RWPE2 (cell line): ENCODE data around the gene TLR1.
"Not testable (repeated sequence)": the region's sequence is repeated elsewhere in the genome, so short reads cannot be mapped to it uniquely, and the experiment has no call there.

Experiments
- ATAC-seq: fragments of 200-7000 bp; cut with Tn5 transposase; 3 replicates; pipeline ENCODE4 v1.9.1; 2021; ENCODE audit warnings: low read depth
- DNase-seq: peaks from one replicate; pipeline ENCODE4 v3.0.0-alpha.2; 2020; ENCODE audit warnings: low spot score
- H3K27ac ChIP-seq: fragments of 450-650 bp; 2 replicates; pipeline ENCODE4 v1.5.1; 2017; ENCODE audit warnings: mild to moderate bottlenecking; ENCODE audit not compliant: poor library complexity, severe bottlenecking
- H3K27me3 ChIP-seq: fragments of 250-450 bp; sonication (Bioruptor Pico); 2 replicates; pipeline ENCODE4 v1.5.1; 2021; ENCODE audit warnings: mild to moderate bottlenecking, moderate library complexity; ENCODE audit not compliant: insufficient read depth, poor library complexity, severe bottlenecking
- H3K36me3 ChIP-seq: fragments of 250-450 bp; sonication (Bioruptor Pico); 2 replicates; pipeline ENCODE4 v1.5.1; 2020; ENCODE audit warnings: low read depth, mild to moderate bottlenecking, moderate library complexity
- H3K4me1 ChIP-seq: fragments of 250-450 bp; sonication (Bioruptor Pico); 2 replicates; pipeline ENCODE4 v1.5.1; 2021; ENCODE audit warnings: mild to moderate bottlenecking, moderate library complexity; ENCODE audit not compliant: insufficient read depth, poor library complexity, severe bottlenecking
- H3K4me3 ChIP-seq: fragments of 250-450 bp; sonication (Bioruptor Pico); 2 replicates; pipeline ENCODE4 v1.5.1; 2021; ENCODE audit warnings: mild to moderate bottlenecking, moderate library complexity; ENCODE audit not compliant: severe bottlenecking
- H3K9me3 ChIP-seq: fragments of 250-450 bp; sonication (Bioruptor Pico); 2 replicates; pipeline ENCODE4 v1.5.1; 2021; ENCODE audit warnings: mild to moderate bottlenecking, moderate library complexity; ENCODE audit not compliant: severe bottlenecking
- TF ChIP-seq, protein P1 (sequence below): fragments of 450-650 bp; IDR thresholded peaks from one replicate; pipeline ENCODE4 v1.5.1; 2017; ENCODE audit warnings: mild to moderate bottlenecking, moderate library complexity; ENCODE audit not compliant: poor library complexity, severe bottlenecking

Gene TLR1

DNA sequence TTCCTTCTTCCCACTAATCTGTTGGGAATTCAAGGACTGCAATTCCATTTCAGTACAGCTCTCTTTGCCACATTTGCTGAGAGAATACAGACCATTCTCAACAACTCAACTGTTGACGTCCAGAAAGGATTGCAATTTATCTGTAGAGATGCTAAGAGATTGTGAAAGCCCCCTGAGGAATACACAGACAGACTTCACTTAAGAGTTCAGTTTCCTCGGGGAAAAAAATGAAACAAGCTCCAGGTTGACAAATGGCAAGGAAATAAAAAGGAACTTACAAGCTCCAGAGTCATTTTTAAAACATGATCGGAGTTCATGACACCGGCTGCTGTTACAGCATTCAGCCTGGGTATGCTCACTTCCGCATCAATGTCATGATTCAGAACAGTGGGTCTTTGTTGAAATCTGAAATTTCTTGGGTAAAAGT, 35.6 kb downstream of the TLR1 start:
- H3K27me3 ChIP-seq = no peaks in the 10 kb centered on the region
- TF ChIP-seq, protein P1, sequence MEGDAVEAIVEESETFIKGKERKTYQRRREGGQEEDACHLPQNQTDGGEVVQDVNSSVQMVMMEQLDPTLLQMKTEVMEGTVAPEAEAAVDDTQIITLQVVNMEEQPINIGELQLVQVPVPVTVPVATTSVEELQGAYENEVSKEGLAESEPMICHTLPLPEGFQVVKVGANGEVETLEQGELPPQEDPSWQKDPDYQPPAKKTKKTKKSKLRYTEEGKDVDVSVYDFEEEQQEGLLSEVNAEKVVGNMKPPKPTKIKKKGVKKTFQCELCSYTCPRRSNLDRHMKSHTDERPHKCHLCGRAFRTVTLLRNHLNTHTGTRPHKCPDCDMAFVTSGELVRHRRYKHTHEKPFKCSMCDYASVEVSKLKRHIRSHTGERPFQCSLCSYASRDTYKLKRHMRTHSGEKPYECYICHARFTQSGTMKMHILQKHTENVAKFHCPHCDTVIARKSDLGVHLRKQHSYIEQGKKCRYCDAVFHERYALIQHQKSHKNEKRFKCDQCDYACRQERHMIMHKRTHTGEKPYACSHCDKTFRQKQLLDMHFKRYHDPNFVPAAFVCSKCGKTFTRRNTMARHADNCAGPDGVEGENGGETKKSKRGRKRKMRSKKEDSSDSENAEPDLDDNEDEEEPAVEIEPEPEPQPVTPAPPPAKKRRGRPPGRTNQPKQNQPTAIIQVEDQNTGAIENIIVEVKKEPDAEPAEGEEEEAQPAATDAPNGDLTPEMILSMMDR = no peak
- H3K4me3 ChIP-seq = no peak overlapping the region
- H3K9me3 ChIP-seq = no peaks in the 10 kb centered on the region
- ATAC-seq = no peak
- no peaks in the 10 kb centered on the region for H3K4me1 ChIP-seq
- no peaks in the 10 kb centered on the region for H3K36me3 ChIP-seq
- no peak for DNase-seq
- no peak overlapping the region for H3K27ac ChIP-seq

DNA sequence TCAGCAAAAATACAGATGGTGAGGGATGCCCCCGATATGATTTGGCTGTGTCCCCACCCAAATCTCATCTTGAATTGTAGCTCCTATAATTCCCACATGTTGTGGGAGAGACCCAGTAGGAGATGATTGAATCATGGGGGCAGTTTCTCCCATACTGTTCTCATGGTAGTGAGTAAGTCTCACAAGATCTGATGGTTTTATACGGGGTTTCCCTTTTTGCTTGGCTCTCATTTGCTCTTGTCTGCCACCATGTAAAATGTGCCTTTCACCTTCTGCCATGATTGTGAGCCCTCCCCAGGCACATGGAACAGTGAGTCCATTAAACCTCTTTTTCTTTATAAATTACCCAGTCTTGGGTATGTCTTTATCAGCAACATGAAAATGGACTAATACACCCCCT, 37.7 kb downstream of the TLR1 start:
- not testable (repeated sequence) for H3K27ac ChIP-seq, H3K9me3 ChIP-seq, H3K27me3 ChIP-seq, H3K4me1 ChIP-seq, H3K4me3 ChIP-seq, DNase-seq, H3K36me3 ChIP-seq, ATAC-seq

DNA sequence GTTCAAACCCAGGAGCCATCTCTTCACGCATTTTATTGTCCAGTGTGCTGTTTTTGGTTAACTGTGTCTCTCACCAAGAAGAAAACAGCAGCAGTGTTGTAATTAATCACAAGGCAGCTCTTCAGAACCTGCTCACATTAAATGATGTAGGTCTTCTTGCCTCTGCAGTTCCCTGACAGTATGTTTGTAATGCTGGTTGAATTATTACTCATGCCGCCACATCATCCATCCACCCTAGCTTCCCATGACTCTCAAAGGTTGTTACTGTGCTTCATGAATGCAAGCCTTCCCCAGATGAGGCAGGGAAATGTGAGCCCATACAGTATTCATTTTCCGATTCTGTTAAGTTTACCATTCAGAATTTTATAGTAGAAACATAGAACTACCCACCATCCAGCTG, 39.2 kb downstream of the TLR1 start:
- Histone ChIP-seq H3K36me3 (no peaks in the 10 kb centered on the region), H3K27ac (no peak overlapping the region), H3K4me1 (no peaks in the 10 kb centered on the region), H3K4me3 (no peak overlapping the region), H3K27me3 (no peaks in the 10 kb centered on the region), H3K9me3 (no peaks in the 10 kb centered on the region)
- TF ChIP-seq, protein P1 = no peak
- no peak for DNase-seq
- ATAC-seq = 0 out of 3 replicates have a peak, but pooled peaks have one; percentile 21

DNA sequence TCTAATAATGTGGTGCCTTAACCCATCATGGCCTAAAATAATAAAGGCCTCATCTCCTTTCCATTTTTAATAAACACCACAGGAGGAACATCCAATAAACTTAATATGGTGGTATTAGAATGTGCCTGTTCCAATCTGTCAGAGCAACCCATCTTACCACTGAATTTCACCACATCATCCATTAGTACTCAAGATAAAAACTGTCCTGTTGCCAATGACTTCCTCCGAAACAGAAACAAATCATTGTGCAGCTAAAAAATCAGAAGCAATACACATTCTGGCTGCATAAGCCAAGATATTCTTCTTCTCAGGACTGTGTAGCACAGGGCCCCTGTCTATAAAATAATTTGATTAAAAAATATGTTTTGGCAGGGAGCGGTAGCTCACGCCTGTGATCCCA, 40.3 kb downstream of the TLR1 start:
- no peak overlapping the region for H3K4me3 ChIP-seq

DNA sequence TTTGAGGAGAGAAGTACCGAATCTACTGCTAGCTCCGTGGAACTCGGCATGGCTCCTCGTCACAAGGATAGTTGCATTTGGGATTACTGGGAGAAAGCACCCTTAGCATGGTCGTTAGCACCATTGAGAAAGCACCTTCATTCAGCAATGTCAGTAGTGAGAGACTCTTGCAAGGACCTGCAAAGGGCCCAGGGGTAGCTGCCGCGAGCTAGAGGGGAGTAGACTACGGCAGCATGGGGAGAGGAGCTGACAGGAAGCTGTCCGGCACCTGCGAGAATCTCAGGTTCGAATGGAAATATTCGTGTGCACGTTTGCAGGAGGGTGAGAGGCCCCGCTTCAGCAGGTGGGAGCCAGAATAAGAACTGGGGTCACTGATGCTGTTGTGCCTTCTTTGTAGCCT, 42.0 kb downstream of the TLR1 start:
- DNase-seq = no peak
- no peaks in the 10 kb centered on the region for H3K9me3 ChIP-seq
- H3K27me3 ChIP-seq = no peaks in the 10 kb centered on the region
- no peaks in the 10 kb centered on the region for H3K4me1 ChIP-seq
- no peak overlapping the region for H3K27ac ChIP-seq
- H3K4me3 ChIP-seq = no peak overlapping the region
- no peaks in the 10 kb centered on the region for H3K36me3 ChIP-seq
- TF ChIP-seq, protein P1 = no peak
- ATAC-seq = no peak

More for the DNA sequence above, 40.3 kb downstream of the TLR1 start:
- Histone ChIP-seq H3K36me3 (no peaks in the 10 kb centered on the region), H3K27me3 (no peaks in the 10 kb centered on the region), H3K9me3 (no peaks in the 10 kb centered on the region), H3K4me1 (no peaks in the 10 kb centered on the region), H3K27ac (no peak overlapping the region)
- DNase-seq = no peak
- no peak for ATAC-seq
- TF ChIP-seq, protein P1 = no peak

DNA sequence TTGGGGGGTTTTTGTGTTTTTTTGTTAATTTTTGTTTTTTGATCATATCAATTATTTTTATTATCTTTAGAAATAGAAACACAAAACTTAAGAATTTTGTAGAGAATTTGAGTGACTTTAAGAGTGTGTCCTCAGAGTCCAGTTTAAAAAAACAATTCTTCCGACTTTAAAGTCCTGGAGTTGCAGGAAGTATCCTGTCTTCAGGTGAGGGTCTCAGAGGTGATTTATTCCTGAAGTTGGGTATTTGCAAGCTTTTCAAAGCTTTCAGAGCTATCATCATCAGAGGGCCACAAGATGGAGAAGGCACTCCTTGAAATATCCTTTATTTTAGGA, 44.8 kb downstream of the TLR1 start:
- ATAC-seq (no peak), DNase-seq (no peak)
- Histone ChIP-seq H3K27ac (no peak overlapping the region), H3K36me3 (no peaks in the 10 kb centered on the region), H3K4me3 (no peak overlapping the region), H3K9me3 (no peaks in the 10 kb centered on the region), H3K4me1 (no peaks in the 10 kb centered on the region), H3K27me3 (no peaks in the 10 kb centered on the region)
- TF ChIP-seq, protein P1 = peak; percentile 57
